ENCODE measurements around the gene TMEM248. TPM values are rescaled to one million over a fixed set of nuclear protein-coding genes. Genes with fewer than 3 reads are reported as not detected.

TMEM248 gene
- total and polyA plus RNA-seq, 2 of the 13 experiments (the other 11 are each of a cell fraction or from before 2014, with no cell fraction given), result 54.3 to 109 TPM

GRCh38 chr7:66996444-66997191 is 75.6 kb downstream of the TMEM248 start, which contains the start of gene TYW1 (continued):
- TF ChIP-seq POLR2AphosphoS5 (IDR thresholded peaks at IDR 0.05; ENCODE audit: low read depth, low read length), result peak; percentile 79
- TF ChIP-seq NFATC3 (CRISPR knock-in tag; IDR thresholded peaks at IDR 0.05), result 0 out of 2 replicates have a peak, but pooled peaks have one; percentile 72
- TF ChIP-seq UBTF (CRISPR knock-in tag; IDR thresholded peaks at IDR 0.05), result peak; percentile 59
- TF ChIP-seq HOXA3 (CRISPR knock-in tag; IDR thresholded peaks at IDR 0.05), result peak; percentile 67
- peak; percentile 53; the same call in 1 of the 2 replicates for TF ChIP-seq CSRNP1 (CRISPR knock-in tag; IDR thresholded peaks at IDR 0.05)
- TF ChIP-seq MEIS2 (CRISPR knock-in tag; IDR thresholded peaks at IDR 0.05), result peak; percentile 47; the same call in 1 of the 2 replicates
- TF ChIP-seq POGZ (CRISPR knock-in tag; IDR thresholded peaks at IDR 0.05), result peak; percentile 64; the same call in 1 of the 2 replicates
- TF ChIP-seq HDAC2 (CRISPR knock-in tag; IDR thresholded peaks at IDR 0.05), result 0 out of 2 replicates have a peak, but pooled peaks have one; percentile 21
- peak; percentile 24; the same call in 1 of the 2 replicates for TF ChIP-seq SP5 (CRISPR knock-in tag; IDR thresholded peaks at IDR 0.05; ENCODE audit: borderline replicate concordance, low read depth)
- peak; percentile 76 for TF ChIP-seq PHF20 (CRISPR knock-in tag; IDR thresholded peaks at IDR 0.05)
- peak; percentile 85 for TF ChIP-seq PHF8 (CRISPR knock-in tag; IDR thresholded peaks at IDR 0.05)
- TF ChIP-seq CHD2 (IDR thresholded peaks at IDR 0.05; ENCODE audit: low read depth, low read length), result peak; percentile 92
- TF ChIP-seq SPEN (CRISPR knock-in tag; IDR thresholded peaks at IDR 0.05; ENCODE audit: low read depth), result 0 out of 2 replicates have a peak, but pooled peaks have one; percentile 20
- TF ChIP-seq ZNF18 (CRISPR knock-in tag; IDR thresholded peaks at IDR 0.05; ENCODE audit: insufficient replicate concordance), result peak; percentile 20
- peak; percentile 66; the same call in 1 of the 2 replicates for TF ChIP-seq ZNF574 (CRISPR knock-in tag; IDR thresholded peaks at IDR 0.05)
- peak; percentile 61 for TF ChIP-seq RBM39 (IDR thresholded peaks at IDR 0.05; ENCODE audit: low read depth, low read length, poor library complexity, severe bottlenecking)
- TF ChIP-seq SALL1 (CRISPR knock-in tag; IDR thresholded peaks at IDR 0.05), result peak; percentile 60
- peak; percentile 60 for TF ChIP-seq MXD3 (CRISPR knock-in tag; IDR thresholded peaks at IDR 0.05)
- 0 out of 2 replicates have a peak, but pooled peaks have one; percentile 52 for TF ChIP-seq ZNF274 (CRISPR knock-in tag; IDR thresholded peaks at IDR 0.05)
- peak; percentile 50; the same call in 1 of the 2 replicates for TF ChIP-seq DNMT3B (CRISPR knock-in tag; conservative IDR thresholded peaks at IDR 0.05)
